CD4-positive, alpha-beta T cell treated with Interleukin-10 for 1 hour (primary cell): ENCODE data around the gene ADCY7.

Experiments used
- DNase-seq: peaks from one replicate; pipeline ENCODE4 v3.0.0-alpha.2; 2020

Gene ADCY7

DNA sequence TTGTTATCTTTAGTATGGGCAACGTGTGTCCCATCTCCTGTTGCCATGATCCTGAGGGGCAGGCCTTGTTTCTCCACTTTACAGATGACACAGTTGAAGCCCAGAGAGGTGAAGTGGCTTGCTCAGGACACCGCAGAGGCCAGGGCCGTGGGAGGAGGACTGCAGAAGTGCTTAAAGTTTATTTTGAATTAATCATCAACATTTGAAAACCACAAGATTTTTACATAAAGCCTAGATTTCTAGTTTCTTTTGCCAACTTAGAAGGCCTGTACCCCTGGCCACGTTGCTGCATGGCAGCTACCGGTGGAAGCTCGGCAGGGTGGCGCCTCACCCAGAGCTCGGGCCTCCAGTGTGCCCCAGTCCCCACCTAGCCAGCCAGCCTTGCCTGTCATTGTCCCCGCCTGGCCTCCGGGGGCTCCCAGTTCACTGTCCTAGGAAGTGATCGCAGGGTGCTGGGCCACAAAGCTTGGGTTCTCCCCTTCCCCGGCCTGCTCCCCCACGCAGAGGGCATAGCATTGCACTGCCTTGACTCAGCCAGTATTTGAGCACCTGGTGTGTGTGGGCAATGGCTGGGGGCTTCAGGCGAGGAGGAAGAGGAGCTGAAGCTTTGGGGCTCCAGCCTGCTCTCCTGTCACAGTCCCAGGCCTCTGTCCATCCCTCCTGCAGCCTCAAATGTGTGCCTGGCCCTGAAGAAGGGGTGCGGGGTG lies 14.8 kb upstream of the ADCY7 start:
- DNase-seq = no peak

DNA sequence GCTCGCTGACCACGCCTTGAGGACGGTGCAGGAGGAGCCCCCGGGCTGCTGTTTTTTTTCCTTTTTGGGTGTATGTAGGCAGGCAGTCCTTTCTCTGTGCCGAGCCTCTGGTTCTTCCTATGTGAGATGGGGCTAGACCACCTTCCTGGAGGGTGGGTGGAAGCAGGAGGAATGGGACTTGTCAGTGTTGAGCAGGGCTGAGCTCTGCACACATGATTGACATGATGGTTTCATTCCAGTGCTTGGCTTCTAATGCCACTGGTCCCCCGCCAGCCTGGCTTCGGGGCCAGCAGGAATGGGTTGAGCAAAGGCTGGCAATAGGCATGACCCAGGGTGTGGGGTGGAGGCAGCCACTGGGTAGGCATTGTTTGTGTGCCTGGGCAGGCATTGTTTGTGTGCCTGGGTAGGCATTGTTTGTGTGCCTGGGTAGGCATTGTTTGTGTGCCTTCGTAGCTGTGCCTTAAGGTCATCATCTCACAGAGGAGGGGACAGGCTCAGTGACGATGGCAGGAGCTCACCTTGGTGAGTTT lies 14.2 kb upstream of the ADCY7 start:
- no peak for DNase-seq

DNA sequence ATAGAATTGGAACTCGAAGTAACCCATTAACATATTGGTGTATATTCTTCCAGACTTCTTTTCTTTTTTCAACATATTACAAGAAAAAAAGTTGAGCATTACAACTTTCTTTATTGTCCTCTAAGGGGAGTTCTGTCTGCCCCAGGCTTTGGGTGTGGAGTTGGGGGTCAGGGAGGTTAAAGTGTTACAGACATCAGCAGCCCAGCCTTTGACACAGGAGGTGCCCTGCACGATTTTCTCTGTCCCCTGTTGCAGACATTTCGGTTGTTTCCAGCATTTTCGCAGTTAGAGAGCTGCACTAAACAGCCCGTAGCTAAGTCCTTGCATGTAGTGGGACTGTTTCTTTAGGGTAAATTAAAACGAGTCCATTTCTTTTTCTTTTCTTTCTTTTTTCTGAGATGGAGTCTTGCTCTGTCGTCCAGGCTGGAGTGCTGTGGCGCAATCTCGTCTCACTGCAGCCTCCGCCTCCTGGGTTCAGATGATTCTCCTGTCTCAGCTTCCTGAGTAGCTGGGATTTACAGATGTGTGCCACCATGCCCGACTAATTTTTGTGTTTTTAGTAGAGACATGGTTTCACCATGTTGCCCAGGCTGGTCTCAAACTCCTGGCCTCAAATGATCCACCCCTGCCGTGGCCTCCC lies 13.4 kb upstream of the ADCY7 start:
- no peak for DNase-seq

DNA sequence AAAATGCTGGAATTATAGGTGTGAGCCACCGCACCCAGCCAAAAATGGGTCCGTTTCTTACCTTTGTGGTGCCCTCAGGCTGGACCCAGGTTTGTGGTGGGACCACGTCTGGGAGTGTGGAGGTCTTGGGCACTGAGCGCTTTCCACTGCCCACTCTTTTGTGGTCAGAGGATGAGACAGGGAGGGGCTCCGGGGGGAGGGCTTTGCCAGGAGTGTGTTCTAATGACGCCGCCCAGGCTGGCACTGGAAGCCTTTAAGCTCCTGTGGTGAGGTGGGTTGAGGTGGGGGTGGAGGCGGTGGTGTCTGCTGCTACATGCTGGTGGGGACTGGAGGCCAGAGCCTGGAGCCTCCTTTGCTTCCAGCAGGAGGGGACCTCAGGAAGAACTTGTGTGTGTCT lies 12.8 kb upstream of the ADCY7 start:
- DNase-seq = no peak

DNA sequence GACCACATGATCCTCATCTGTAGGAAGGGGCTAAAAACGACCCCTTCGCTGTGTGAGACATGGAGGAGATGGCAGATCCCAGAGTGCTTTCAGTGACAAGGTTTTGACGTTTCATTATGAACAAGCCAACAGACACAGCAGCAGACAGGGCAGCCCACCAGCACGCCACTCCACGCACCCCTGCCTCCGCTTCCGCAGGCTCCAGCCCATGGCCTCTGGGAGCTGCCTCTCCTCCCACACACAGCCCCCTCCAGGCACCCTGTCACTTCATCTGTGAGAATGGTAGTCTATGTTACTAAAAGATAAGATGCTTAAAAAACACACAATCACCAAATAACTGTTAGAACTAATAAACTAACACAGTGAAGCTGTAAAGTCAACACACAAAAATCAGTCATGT lies 12.3 kb upstream of the ADCY7 start:
- no peak for DNase-seq

DNA sequence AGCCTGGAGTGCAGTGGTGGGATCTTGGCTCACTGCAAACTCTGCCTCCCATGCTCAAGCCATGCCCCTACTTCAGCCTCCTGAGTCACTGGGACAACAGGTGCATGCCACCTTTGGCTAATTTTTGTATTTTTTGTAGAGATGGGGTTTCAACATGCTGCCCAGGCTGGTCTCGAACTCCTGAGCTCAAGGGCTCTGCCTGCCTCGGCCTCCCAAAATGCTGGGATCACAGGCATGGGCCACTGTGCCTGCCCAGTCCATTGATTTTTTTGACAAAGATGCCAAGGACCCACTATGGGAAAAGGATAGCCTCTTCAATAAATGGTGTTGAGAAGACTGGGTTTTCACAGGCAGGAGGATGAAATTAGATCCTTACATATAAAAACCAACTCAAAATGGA lies 10.8 kb upstream of the ADCY7 start:
- DNase-seq = no peak

DNA sequence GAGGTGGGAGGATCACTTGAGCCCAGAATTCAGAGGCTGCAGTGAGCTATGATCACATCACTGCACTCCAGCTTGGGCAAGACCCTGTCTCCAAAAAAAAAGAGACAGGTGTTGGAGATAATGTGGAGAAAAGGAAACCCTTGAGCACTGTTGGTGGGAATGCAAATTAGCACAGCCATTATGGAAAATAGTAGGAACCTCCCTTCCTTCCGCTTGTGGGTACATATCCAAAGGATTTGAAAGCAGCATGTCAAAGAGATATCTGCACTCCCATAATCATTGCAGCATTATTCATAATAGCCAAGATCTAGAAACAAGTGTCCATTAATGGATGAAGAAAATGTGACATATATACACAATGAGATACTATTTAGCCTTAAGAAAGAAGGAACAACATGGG lies 9.7 kb upstream of the ADCY7 start:
- no peak for DNase-seq

DNA sequence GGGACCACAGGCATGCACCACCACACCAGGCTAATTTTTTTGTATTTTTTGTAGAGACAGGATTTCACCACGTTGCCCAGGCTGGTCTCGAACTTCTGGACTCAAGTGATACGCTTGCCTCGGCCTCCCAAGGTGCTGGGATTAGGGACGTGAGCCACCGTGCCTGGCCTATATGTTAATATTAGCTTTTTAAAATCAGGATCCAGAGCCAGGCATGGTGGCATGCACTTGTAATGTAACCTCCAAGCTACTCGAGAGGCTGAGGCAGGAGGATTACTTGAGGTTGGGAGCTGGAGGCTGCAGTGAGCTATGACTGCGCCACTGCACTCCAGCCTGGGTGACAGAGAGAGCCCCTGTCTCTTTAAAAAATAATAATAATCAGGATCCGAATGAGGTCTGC lies 8.5 kb upstream of the ADCY7 start:
- no peak for DNase-seq

DNA sequence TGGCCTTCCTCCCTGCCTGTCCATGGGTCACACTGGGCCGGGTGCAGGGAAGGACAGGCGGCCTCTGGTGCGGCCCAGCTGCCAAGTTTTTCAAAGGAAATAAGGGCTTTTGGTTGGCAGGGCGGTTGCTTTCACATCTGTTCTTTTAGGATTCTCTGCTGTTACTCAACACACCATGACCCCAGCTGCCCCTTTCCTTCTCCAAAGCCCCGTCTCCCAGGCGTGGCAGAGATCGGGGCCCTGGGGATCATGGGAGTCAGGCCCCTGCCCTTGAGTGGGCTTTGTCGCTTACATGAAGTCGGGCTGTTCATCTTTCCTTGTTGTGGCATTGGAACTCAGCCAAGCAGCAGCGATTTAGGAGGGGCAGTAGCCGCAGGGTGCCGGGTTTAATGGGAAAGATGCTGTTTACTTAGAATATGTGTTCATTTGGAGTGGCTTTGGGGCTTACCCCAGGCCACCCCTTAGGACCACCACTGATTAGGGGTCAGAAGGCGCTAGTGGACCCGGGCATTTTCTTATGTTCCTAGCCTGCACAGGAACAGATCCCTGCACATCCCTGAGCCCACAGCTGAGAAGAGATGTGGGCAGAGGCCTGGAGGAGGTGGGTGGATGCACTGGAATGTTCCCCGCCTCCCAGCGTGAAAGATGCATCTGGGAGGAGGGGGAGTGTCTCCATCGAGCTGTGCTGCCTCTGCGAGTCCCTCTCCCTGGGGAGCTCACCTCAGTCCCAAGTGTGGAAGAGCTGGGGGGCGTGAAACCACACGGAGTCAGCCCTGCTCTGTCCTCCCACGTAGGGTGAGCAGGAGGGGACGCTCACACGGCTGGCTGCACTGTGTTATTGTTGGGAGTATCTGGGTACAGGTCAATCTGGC lies 6.8 kb upstream of the ADCY7 start:
- DNase-seq = no peak

DNA sequence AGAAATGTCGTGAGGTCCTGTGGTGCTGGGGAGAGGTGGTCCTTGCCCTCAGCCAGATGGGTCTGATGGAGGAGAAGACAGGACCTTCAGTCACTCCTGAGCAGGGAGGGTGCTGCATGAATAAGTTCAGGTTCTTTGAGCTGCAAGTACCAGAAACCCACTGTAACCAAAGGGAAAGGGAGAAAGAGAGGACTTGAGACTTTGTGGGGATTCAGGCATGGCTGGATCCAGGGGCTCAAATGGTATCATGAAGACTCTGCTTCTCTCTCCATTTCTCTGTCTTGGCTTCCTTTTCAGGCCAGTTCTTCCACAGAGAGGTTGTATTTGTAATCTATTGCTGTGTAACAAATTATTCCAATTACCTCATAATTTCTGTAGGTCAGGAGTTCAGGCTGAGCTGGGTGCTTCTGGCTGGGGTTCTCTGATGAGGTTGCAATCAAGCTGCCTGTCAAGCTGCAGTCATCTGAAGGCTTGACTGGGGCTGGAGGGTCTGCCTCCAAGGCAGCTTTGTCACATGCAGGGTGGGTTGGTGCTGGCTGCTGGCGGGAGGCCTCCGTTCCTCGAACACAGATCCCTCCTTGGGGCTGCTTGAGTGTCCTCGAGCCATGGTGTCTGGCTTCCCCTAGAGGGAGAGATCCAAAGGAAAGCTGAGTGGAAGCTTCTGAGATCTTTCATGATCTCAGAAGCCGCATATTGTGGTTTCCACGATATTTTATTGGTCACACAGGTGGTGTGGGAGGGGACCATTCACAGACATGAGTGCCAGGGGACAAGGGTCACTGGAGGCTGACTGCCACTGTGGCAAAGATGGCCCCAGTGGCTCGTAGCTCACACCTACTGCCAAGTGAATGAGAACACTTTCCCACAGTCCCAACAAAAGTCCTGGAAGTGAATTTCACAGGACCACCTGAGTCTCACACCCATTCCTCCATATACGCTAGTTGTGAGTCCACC lies 5.9 kb upstream of the ADCY7 start:
- no peak for DNase-seq

DNA sequence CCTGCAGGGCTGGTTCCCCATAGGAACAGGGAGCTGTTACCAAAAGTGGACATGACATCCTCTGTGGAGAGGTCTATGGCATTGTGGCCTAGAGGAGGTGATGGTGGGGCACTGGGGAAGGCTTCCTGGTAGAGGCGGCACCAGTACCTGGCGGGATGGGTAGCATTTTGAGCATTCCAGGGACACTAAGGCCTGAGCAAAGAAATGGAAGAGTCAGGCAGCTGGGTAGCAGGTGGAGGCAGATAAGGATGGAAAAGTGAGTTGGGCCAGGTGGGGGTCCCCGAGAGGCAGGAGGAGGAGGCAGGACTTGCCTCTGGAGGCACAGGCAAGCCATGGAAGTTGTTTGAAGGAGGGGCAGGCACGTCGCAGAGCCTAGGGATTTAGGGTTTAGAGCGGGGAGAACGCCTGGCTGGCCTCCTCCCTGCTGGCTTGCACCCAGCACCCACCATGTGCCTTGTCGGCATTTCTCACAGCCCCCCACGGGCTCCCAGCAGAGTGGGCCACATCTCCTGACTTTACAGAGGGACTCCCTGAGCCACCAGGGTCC lies 5.1 kb upstream of the ADCY7 start:
- no peak for DNase-seq

DNA sequence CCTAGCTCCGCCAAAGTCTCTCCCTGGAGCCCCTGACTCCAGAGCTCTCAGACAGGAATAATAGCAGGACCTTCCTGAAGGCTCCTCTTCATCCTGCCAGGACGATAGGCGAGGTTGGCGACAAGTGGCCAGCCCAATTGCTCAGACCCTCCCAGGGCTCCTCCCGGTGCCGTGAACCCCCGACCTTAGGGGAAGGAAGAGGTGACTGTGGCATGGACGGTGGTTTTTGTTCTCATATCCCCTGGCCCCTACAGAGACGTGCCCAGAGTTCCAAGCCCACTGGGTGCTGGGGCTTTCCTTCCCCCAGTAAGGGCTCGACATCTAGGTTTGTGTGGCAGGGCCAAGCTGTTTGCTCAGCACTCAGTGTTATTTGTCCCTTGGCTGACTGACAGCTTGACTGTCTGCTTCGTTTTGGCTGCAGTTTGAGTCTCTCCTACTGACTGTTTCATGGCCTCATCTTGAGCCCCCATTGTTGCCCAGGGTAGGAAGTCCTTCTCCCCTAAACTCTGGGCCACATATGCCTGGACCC lies 4.6 kb upstream of the ADCY7 start:
- no peak for DNase-seq

DNA sequence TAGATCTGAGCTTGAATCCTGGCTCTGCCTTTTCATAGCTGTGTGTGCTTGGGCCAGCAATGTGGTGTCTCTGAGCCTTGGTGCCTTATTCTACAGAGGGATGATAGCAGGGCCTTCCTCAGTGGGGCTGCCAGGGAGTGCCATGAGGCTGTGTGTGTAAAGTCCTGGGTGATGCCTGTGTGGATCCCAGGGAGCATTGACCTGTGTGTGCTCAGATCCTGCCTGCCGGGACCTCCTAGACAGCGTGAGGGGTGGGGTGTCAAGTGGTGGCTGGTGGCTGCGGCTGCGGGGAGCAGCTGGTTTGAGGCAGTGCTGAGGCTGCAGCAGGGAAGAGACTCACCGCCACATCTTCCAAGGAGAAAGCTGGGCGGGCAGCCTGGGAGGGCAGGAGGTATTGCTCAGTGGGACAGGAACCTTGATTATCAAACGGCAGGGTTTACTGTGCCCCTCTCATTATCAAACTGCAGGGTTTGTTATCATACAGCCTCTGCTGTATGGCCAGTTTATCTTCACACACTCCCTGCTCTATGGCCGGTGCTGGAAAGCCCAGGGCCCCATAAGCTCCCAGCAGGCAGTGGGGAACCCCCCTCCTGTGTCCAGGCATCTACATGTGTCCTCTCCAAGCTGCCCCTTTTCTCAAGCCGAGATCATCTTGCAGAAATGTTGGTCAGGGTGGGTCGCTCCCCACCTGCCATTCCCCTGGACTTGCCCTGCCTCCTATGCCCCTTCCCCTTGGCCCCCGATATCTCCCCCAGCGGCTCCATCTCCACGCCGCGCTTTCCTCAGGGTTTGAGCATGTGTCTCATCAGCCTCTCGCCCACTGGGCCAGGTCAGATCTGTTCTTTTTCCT lies 3.1 kb upstream of the ADCY7 start:
- DNase-seq = no peak

DNA sequence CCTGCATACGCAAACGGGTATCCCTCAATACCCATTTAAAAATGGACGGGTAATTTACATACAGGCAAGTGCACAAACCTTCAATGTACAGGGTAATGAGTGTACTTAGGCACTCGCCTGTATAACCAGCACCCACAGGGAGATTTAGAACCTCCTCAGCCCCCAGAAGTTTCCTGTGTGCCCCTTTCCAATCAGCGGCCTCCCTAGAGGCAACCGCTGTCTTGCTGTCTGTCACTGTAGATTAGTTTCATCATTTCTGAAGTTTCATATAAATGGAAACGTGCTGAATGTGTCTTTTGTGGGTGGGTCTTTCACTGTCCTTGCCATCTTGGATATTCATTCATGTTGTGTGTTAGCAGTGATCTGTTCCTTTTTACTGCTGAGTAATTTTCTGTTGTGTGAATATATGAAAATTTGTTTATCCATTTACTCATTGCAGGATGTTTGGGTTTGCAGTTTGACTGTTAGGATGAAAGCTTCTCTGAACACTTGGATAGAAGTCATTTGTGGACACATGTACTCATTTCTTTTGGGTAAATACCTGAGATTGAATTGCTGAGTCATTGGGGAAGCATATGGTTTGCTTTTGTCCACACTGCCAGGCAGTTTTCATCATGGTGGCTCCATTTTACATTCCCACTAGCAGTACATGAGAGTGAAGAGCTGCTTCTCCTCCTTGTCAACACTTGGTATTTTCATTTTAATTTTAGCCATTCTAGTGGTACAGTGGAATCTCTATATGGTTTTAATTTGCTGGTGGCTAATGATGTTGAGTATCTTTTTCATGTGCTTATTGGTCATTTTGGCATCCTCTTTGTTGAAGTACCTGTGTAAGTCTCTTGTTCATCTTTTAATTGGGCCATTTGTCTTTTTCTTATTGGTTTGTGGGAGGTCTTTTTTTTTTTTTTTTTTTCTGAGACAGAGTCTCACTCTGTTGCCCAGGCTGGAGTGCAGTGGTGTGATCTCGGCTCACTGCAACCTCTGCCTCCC lies 2.1 kb upstream of the ADCY7 start:
- DNase-seq = no peak

DNA sequence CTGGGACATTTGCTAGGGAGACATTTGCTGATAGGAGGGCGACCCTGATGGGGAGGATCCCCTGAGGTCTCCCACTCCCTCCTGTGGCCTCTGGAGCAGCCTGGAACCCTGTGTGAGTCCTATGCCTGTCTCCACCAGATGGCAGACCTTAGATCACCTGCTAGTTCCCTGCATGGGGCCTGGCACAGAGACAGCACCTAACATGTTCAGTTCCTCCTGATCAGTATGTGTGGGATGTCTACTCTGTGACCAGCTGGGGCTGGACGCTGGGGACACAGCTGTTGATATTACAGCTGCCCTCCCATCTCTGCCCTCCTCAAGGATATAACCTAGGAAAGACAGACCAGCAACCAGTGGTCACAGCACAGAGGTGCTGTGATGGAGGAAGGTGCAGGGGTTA lies 1.1 kb upstream of the ADCY7 start:
- DNase-seq = peak; percentile 67

DNA sequence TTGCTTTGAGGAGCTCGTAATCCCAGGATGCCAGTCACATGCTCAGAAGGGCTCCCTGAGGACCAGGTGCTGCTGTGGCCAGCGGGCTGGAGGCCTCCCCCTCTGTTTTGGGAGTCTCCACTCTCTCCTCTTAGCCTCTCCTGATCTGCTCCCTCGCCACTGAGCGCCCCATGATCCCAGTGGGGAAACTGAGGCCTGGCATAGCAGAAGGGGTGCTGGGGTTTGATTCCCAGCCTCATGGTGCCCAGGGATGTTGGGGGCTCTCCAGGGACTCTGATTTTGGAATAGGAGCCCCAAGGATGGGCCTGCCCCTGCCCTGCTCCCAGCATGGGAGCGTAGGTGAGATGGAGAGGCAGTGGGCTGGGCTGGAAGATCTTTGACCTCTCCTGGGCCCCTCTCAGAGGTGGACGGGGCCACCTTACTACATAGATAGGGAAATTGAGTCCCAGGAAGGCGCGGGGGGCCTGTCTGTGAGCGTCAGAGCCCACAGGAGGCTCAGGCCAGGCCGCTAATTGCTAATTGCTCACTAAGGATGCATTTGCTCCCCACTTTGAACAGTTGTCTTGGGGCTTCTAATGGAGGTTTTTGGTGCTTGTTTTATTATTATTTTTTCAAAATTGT lies 525 bp upstream of the ADCY7 start:
- DNase-seq = no peak

DNA sequence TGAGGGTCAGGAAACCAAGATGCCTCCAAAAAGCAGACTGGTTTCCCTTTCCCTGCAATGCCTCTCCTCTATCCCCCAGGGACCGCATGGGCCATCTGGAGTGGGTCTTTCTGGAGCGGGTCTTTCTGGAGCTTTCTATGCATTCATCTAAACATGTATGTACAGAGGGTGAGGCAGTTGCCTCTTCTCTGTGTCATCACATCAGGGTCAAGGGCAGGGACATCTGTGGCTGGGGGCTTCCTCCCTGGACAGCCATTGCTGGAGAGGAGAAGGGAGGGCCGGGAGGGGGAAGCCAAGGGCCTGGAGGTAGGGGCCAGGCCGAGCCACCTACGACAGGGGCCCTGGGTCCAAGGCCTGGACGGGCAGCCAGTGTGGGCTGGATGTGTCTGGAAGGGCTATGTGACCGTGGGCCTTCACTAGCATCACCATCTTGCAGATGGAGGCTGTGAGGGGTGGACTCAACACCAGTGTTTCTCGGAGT lies 840 bp downstream of the ADCY7 start:
- DNase-seq = no peak

DNA sequence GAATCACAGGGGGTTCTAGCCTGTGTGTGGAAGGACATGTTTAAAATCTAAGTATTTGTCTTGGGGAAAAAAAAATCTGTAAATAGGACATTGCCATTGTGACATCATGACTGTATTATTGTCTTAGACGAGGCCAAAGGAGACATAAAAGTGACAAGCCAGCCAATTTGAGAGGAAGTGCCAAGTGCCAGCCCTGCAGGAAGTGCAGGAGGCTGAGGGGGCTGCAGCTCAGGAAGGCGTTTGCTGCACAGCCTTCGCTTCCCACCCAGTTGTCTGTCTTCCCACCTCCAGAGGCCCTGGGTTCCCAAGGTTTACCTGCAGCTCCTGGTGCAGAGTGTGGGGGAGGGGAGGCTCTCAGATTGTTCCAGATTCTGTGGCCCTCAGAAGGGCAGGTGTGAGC lies 1.3 kb downstream of the ADCY7 start:
- peak; percentile 42 for DNase-seq

DNA sequence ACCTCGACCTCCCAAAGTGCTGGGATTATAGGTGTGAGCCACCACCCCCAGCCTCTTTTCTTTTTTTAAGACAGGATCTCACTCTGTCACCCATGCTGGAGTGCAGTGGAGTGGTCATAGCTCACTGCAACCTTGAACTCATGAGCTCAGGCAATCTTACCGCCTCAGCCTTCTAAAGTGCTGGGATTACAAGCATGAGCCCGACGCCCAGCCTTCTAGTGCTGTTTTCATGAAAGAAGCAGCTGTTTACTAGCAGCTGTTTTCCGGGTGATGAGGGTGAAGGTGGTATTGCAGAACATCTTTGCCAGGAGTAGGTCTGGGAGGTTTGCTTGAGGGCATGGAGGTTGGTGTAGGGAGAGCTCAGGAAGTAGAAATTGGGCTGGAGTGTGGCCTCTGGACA lies 2.0 kb downstream of the ADCY7 start:
- no peak for DNase-seq
